ENCODE measurements around the gene ZNF546.

The ZNF546 gene

GRCh38 chr19:40055832-40056504 is 59.1 kb downstream of the ZNF546 start, which contains the start of gene ZNF780B:
Gene ZNF780B (minus strand): TSS chr19:40056231. CDS start chr19:40050332, 5,899 bp downstream.
- TF ChIP-seq CTCF (IDR thresholded peaks at IDR 0.05; ENCODE audit: low read depth, low read length), result no peak
- DNase-seq (ENCODE audit: extremely low read depth, low read depth), result peak; percentile 3

GRCh38 chr19:40056505-40056904 is 59.6 kb downstream of the ZNF546 start:
- TF ChIP-seq CTCF (IDR thresholded peaks at IDR 0.05; ENCODE audit: low read depth, low read length), result no peak
- DNase-seq (ENCODE audit: extremely low read depth, low read depth), result no peak

- DNase-seq (ENCODE audit: extremely low read depth, low read depth), result no peak
Measured at GRCh38 chr19:40057166-40057565, 60.3 kb downstream of the ZNF546 start.

GRCh38 chr19:40059624-40060023 is 62.8 kb downstream of the ZNF546 start:
- TF ChIP-seq CTCF (IDR thresholded peaks at IDR 0.05; ENCODE audit: low read depth, low read length), result no peak
- no peak for DNase-seq (ENCODE audit: extremely low read depth, low read depth)

More at GRCh38 chr19:40057166-40057565, 60.3 kb downstream of the ZNF546 start:
- TF ChIP-seq CTCF (IDR thresholded peaks at IDR 0.05; ENCODE audit: low read depth, low read length), result no peak

- TF ChIP-seq CTCF (IDR thresholded peaks at IDR 0.05; ENCODE audit: low read depth, low read length), result no peak
- DNase-seq (ENCODE audit: extremely low read depth, low read depth), result no peak
Measured at GRCh38 chr19:40070058-40070457, 73.2 kb downstream of the ZNF546 start.

Data from AG09319 (cell line).